GM12873 (cell line): ENCODE data around the gene TMEM125.

ENCODE experiments used
- CTCF ChIP-seq: IDR thresholded peaks from 2 replicates; pipeline ENCODE4 v1.5.1; 2012; ENCODE audit warnings: low read depth, mild to moderate bottlenecking, moderate library complexity, low read length, control low read depth; ENCODE audit not compliant: insufficient read depth; ENCODE audit errors: missing control alignments

The TMEM125 gene

GRCh38 chr1:43282220-43283195 is 12.7 kb downstream of the TMEM125 start:
- no peak for TF ChIP-seq CTCF

GRCh38 chr1:43284065-43284464 is 14.3 kb downstream of the TMEM125 start:
- no peak for TF ChIP-seq CTCF

GRCh38 chr1:43284546-43285110 is 14.8 kb downstream of the TMEM125 start:
- no peak for TF ChIP-seq CTCF

- no peak for TF ChIP-seq CTCF
These were observed 15.6 kb downstream of the TMEM125 start, which contains the start of gene C1orf210 for GRCh38 chr1:43285269-43285990. TSS of gene C1orf210 (minus strand) at chr1:43285581. CDS start at chr1:43283270, 2,311 bp downstream.

GRCh38 chr1:43286115-43286514 is 16.3 kb downstream of the TMEM125 start:
- no peak for TF ChIP-seq CTCF

- no peak for TF ChIP-seq CTCF
These were observed 16.8 kb downstream of the TMEM125 start for GRCh38 chr1:43286533-43286932.
